H9 (cell line): ENCODE results near the gene FN1. TPM values are rescaled to one million over a fixed set of nuclear protein-coding genes. Genes with fewer than 3 reads are reported as not detected.

Experiments
- DNase-seq: peaks from one replicate; pipeline ENCODE4 v3.0.0-alpha.2; 2017
- H2AFZ ChIP-seq: one replicate; pipeline ENCODE4 v1.6.1; 2013; ENCODE audit warnings: mild to moderate bottlenecking, low read length, control low read depth, moderate library complexity
- H2AK5ac ChIP-seq: 2 replicates; pipeline ENCODE4 v1.6.1; 2013; ENCODE audit warnings: low read length, control low read depth, mixed read lengths; ENCODE audit not compliant: insufficient read length
- H2BK120ac ChIP-seq: one replicate; pipeline ENCODE4 v1.6.1; 2013; ENCODE audit warnings: low read depth, mild to moderate bottlenecking, low read length, control low read depth, inconsistent platforms; ENCODE audit not compliant: poor library complexity, severe bottlenecking
- H2BK12ac ChIP-seq: 2 replicates; pipeline ENCODE4 v1.6.1; 2013; ENCODE audit warnings: low read length, control low read depth, mixed read lengths, low read depth; ENCODE audit not compliant: insufficient read length
- H2BK15ac ChIP-seq: 2 replicates; pipeline ENCODE4 v1.6.1; 2013; ENCODE audit warnings: low read depth, low read length, control low read depth
- H2BK20ac ChIP-seq: one replicate; pipeline ENCODE4 v1.6.1; 2013; ENCODE audit warnings: low read depth, mild to moderate bottlenecking, low read length, control low read depth, inconsistent platforms; ENCODE audit not compliant: poor library complexity, severe bottlenecking
- H2BK5ac ChIP-seq: 2 replicates; pipeline ENCODE4 v1.6.1; 2013; ENCODE audit warnings: low read length, control low read depth, mixed read lengths; ENCODE audit not compliant: insufficient read length
- H3K14ac ChIP-seq: 2 replicates; pipeline ENCODE4 v1.6.1; 2013; ENCODE audit warnings: low read length, control low read depth; ENCODE audit not compliant: insufficient read depth
- H3K18ac ChIP-seq: 2 replicates; pipeline ENCODE4 v1.6.1; 2013; ENCODE audit warnings: low read depth, mild to moderate bottlenecking, mixed read lengths, low read length, control low read depth; ENCODE audit not compliant: insufficient read length
- H3K23ac ChIP-seq: 2 replicates; pipeline ENCODE4 v1.6.1; 2013; ENCODE audit warnings: low read length, control low read depth, mixed read lengths, low read depth; ENCODE audit not compliant: insufficient read length
- H3K23me2 ChIP-seq: 2 replicates; pipeline ENCODE4 v1.6.1; 2013; ENCODE audit warnings: low read depth, mild to moderate bottlenecking, mixed read lengths, low read length, control low read depth; ENCODE audit not compliant: insufficient read length, poor library complexity, severe bottlenecking
- H3K27ac ChIP-seq: 2 replicates; pipeline ENCODE4 v1.5.1; 2013; ENCODE audit warnings: low read length, control low read depth, mixed read lengths, low read depth; ENCODE audit not compliant: insufficient read length
- H3K27me3 ChIP-seq: 2 replicates; pipeline ENCODE4 v1.6.1; 2013; ENCODE audit warnings: low read length, control low read depth, inconsistent platforms; ENCODE audit not compliant: insufficient read depth
- H3K4ac ChIP-seq: 2 replicates; pipeline ENCODE4 v1.6.1; 2013; ENCODE audit warnings: low read depth, mild to moderate bottlenecking, control low read depth, inconsistent platforms, low read length, moderate library complexity
- H3K4me1 ChIP-seq: 2 replicates; pipeline ENCODE4 v1.6.1; 2013; ENCODE audit warnings: low read length, control low read depth, inconsistent platforms; ENCODE audit not compliant: insufficient read depth
- H3K4me2 ChIP-seq: 2 replicates; pipeline ENCODE4 v1.6.1; 2013; ENCODE audit warnings: low read length, control low read depth, mixed read lengths; ENCODE audit not compliant: insufficient read length, insufficient read depth
- H3K56ac ChIP-seq: 2 replicates; pipeline ENCODE4 v1.6.1; 2013; ENCODE audit warnings: low read depth, mild to moderate bottlenecking, mixed read lengths, low read length, control low read depth; ENCODE audit not compliant: insufficient read length
- H3K79me1 ChIP-seq: 2 replicates; pipeline ENCODE4 v1.6.1; 2013; ENCODE audit warnings: low read depth, mild to moderate bottlenecking, moderate library complexity, low read length, control low read depth, inconsistent platforms; ENCODE audit not compliant: insufficient read depth, poor library complexity, severe bottlenecking
- H3K79me2 ChIP-seq: 2 replicates; pipeline ENCODE4 v1.6.1; 2013; ENCODE audit warnings: low read length, control low read depth, inconsistent platforms; ENCODE audit not compliant: insufficient read depth
- H3K9ac ChIP-seq: 2 replicates; pipeline ENCODE4 v1.6.1; 2013; ENCODE audit warnings: low read length, control low read depth, mixed read lengths; ENCODE audit not compliant: insufficient read length; ENCODE audit errors: extremely low read depth
- H3K9me3 ChIP-seq: one replicate; pipeline ENCODE4 v1.6.1; 2013; ENCODE audit warnings: low read depth, low read length, inconsistent platforms; ENCODE audit not compliant: control insufficient read depth
- H3T11ph ChIP-seq: one replicate; pipeline ENCODE4 v1.6.1; 2013; ENCODE audit warnings: mild to moderate bottlenecking, low read length, control low read depth, inconsistent platforms
- H4K20me1 ChIP-seq: one replicate; pipeline ENCODE4 v1.6.1; 2013; ENCODE audit not compliant: control insufficient read depth, insufficient read length, insufficient read depth
- H4K5ac ChIP-seq: 2 replicates; pipeline ENCODE4 v1.6.1; 2013; ENCODE audit warnings: low read depth, mild to moderate bottlenecking, mixed read lengths, low read length, control low read depth; ENCODE audit not compliant: insufficient read length
- H4K8ac ChIP-seq: replicated peaks from 2 replicates; pipeline ENCODE4 v1.6.1; 2013; ENCODE audit warnings: low read length, control low read depth, mixed read lengths, low read depth; ENCODE audit not compliant: insufficient read length
- H4K91ac ChIP-seq: 2 replicates; pipeline ENCODE4 v1.6.1; 2013; ENCODE audit warnings: low read depth, mild to moderate bottlenecking, moderate library complexity, mixed read lengths, low read length, control low read depth; ENCODE audit not compliant: insufficient read length
- H3K27ac Mint-ChIP-seq, 3 experiments: 2 replicates in 2 of 3; 3 replicates in 1 of 3; pipeline ENCODE4 v1.8.0; 2020 to 2021; ENCODE audit warnings: mixed read lengths in 3 of 3, mild to moderate bottlenecking in 1 of 3, moderate library complexity in 1 of 3
- H3K27me3 Mint-ChIP-seq: 2 replicates; pipeline ENCODE4 v1.8.0; 2021; ENCODE audit warnings: low read depth, mild to moderate bottlenecking, moderate library complexity, mixed read lengths
- H3K36me3 Mint-ChIP-seq, 3 experiments: 2 replicates in 2 of 3; 3 replicates in 1 of 3; pipeline ENCODE4 v1.8.0; 2020 to 2021; ENCODE audit warnings: low read depth in 3 of 3, mixed read lengths in 3 of 3; ENCODE audit not compliant: insufficient read depth in 1 of 3
- H3K4me1 Mint-ChIP-seq, 2 experiments: 2 replicates each; pipeline ENCODE4 v1.8.0; 2020; ENCODE audit warnings: mixed read lengths in 2 of 2
- H3K4me3 Mint-ChIP-seq, 2 experiments: 2 replicates in 1 of 2; 3 replicates in 1 of 2; pipeline ENCODE4 v1.8.0; 2020 to 2021; ENCODE audit warnings: mild to moderate bottlenecking in 2 of 2, mixed read lengths in 2 of 2, moderate library complexity in 1 of 2
- H3K9me3 Mint-ChIP-seq, 2 experiments: 2 replicates in 1 of 2; 3 replicates in 1 of 2; pipeline ENCODE4 v1.8.0; 2020; ENCODE audit warnings: mild to moderate bottlenecking in 2 of 2, mixed read lengths in 2 of 2, moderate library complexity in 1 of 2
- WGBS: extraction: QIAGEN DNeasy Blood & Tissue Kit; methylation state at CpG from one replicate; pipeline ENCODE4 v1.1.7; 2013; ENCODE audit warnings: missing lambda C conversion rate, low lambda C conversion rate, mixed read lengths; ENCODE audit not compliant: insufficient read length; ENCODE audit errors: extremely low coverage; 5-methylcytosine and 5-hydroxymethylcytosine counted together
- total RNA-seq: library from RNA; stranded (reverse); gene quantifications from 2 replicates; pipeline ENCODE4 v1.2.1, GENCODE V29; 2021
- TF ChIP-seq, protein P1 (sequence below): fragments of 200-600 bp; sonication (generic); conservative IDR thresholded peaks from 3 replicates; pipeline ENCODE4 v1.8.0; 2021; ENCODE audit warnings: antibody characterized with exemption, mild to moderate bottlenecking

The FN1 gene
- total RNA-seq, 1 experiment from 2014 or later = 56.0 TPM

- TF ChIP-seq, protein P1, sequence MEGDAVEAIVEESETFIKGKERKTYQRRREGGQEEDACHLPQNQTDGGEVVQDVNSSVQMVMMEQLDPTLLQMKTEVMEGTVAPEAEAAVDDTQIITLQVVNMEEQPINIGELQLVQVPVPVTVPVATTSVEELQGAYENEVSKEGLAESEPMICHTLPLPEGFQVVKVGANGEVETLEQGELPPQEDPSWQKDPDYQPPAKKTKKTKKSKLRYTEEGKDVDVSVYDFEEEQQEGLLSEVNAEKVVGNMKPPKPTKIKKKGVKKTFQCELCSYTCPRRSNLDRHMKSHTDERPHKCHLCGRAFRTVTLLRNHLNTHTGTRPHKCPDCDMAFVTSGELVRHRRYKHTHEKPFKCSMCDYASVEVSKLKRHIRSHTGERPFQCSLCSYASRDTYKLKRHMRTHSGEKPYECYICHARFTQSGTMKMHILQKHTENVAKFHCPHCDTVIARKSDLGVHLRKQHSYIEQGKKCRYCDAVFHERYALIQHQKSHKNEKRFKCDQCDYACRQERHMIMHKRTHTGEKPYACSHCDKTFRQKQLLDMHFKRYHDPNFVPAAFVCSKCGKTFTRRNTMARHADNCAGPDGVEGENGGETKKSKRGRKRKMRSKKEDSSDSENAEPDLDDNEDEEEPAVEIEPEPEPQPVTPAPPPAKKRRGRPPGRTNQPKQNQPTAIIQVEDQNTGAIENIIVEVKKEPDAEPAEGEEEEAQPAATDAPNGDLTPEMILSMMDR = no peak
- Mint-ChIP-seq H3K27me3 (no peaks in the 10 kb centered on the region), H3K27ac (peak overlapping the region in 2 of 3 experiments; percentile 5 to 48; a peak in 2 of 7 replicates), H3K36me3 (peaks cover 4 to 9% (median 6%) of the 10 kb centered on the region in 3 experiments; a peak in 5 of 7 replicates), H3K4me3 (no peak overlapping the region), H3K9me3 (no peaks in the 10 kb centered on the region), H3K4me1 (peaks cover 0 to 4% of the 10 kb centered on the region in 2 experiments; a peak in 2 of 4 replicates)
- Histone ChIP-seq H3K23me2 (no peaks in the 10 kb centered on the region), H2BK5ac (no peak overlapping the region), H3K4me2 (no peak overlapping the region), H3K23ac (no peak overlapping the region), H3K4me1 (no peaks in the 10 kb centered on the region), H4K20me1 (no peaks in the 10 kb centered on the region), H2AFZ (no peak overlapping the region), H3K9me3 (no peaks in the 10 kb centered on the region), H3K27me3 (no peaks in the 10 kb centered on the region), H4K5ac (no peak overlapping the region), H3K56ac (no peak overlapping the region), H2BK120ac (no peak overlapping the region), H2AK5ac (no peak overlapping the region), H3K27ac (no peak overlapping the region), H3K79me1 (no peaks in the 10 kb centered on the region), H4K8ac (no peak overlapping the region), H3K18ac (no peak overlapping the region), H2BK15ac (no peak overlapping the region), H2BK20ac (no peak overlapping the region), H3K4ac (no peak overlapping the region), H3K79me2 (no peaks in the 10 kb centered on the region), H3K14ac (no peak overlapping the region), H2BK12ac (no peak overlapping the region), H4K91ac (no peak overlapping the region), H3K9ac (no peak overlapping the region), H3T11ph (no peak overlapping the region)
- no peak for DNase-seq
- WGBS = no CpG with 5 or more reads among the region's 3 CpGs
These were observed 21.2 kb downstream of the FN1 start for GRCh38 chr2:215414674-215415073.
